A673 (cell line): Measurements from ENCODE around the gene DCC.

ENCODE experiments used
- CTCF ChIP-seq: fragments of 300-800, 200-600 bp; sonication (generic); conservative IDR thresholded peaks from 2 replicates; pipeline ENCODE4 v1.5.1; 2017; ENCODE audit warnings: low read depth, mild to moderate bottlenecking, antibody characterized with exemption, low read length, moderate library complexity, mixed read lengths
- EZH2 ChIP-seq: fragments of 200-600 bp; sonication (generic); IDR thresholded peaks from 2 replicates; pipeline ENCODE4 v1.6.1; 2017; ENCODE audit warnings: borderline replicate concordance, low read depth, mild to moderate bottlenecking, mixed read lengths, antibody characterized with exemption, low read length; ENCODE audit not compliant: poor library complexity, severe bottlenecking

GRCh38 chr18:53551868-53552426 lies 1212.0 kb downstream of the DCC start:
- TF ChIP-seq CTCF (no peak), EZH2 (no peak)
